ENCODE results near the gene SMARCA2.
A peak's percentile ranks its signal among the peaks of the same experiment; 100 is the strongest.

SMARCA2 gene

GRCh38 chr9:2215921-2216441 lies 200.8 kb downstream of the SMARCA2 start:
- DNase-seq (ENCODE audit: low spot score), result no peak

GRCh38 chr9:2216591-2216990 lies 201.4 kb downstream of the SMARCA2 start:
- no peak for DNase-seq (ENCODE audit: low spot score)

GRCh38 chr9:2217540-2217939 lies 202.4 kb downstream of the SMARCA2 start:
- no peak for DNase-seq (ENCODE audit: low spot score)

- no peak for DNase-seq (ENCODE audit: low spot score)
Observed at GRCh38 chr9:2220036-2220435, 204.9 kb downstream of the SMARCA2 start.

GRCh38 chr9:2227144-2227867 lies 212.2 kb downstream of the SMARCA2 start:
- no peak for DNase-seq (ENCODE audit: low spot score)

- DNase-seq (ENCODE audit: low spot score), result no peak
Observed at GRCh38 chr9:2228132-2228531, 213.0 kb downstream of the SMARCA2 start.

GRCh38 chr9:2228641-2229040 lies 213.5 kb downstream of the SMARCA2 start:
- no peak for DNase-seq (ENCODE audit: low spot score)

- no peak for DNase-seq (ENCODE audit: low spot score)
Observed at GRCh38 chr9:2229109-2229721, 214.1 kb downstream of the SMARCA2 start.

GRCh38 chr9:2230362-2230761 lies 215.2 kb downstream of the SMARCA2 start:
- no peak for DNase-seq (ENCODE audit: low spot score)

GRCh38 chr9:2231101-2231500 lies 216.0 kb downstream of the SMARCA2 start:
- DNase-seq (ENCODE audit: low spot score), result no peak

- DNase-seq (ENCODE audit: low spot score), result no peak
Observed at GRCh38 chr9:2231829-2232228, 216.7 kb downstream of the SMARCA2 start.

- no peak for DNase-seq (ENCODE audit: low spot score)
Observed at GRCh38 chr9:2233274-2233673, 218.1 kb downstream of the SMARCA2 start.

GRCh38 chr9:2234371-2234893 lies 219.3 kb downstream of the SMARCA2 start:
- DNase-seq (ENCODE audit: low spot score), result no peak

- DNase-seq (ENCODE audit: low spot score), result no peak
Observed at GRCh38 chr9:2235623-2236022, 220.5 kb downstream of the SMARCA2 start.

GRCh38 chr9:2236850-2237249 lies 221.7 kb downstream of the SMARCA2 start:
- no peak for DNase-seq (ENCODE audit: low spot score)

- DNase-seq (ENCODE audit: low spot score), result no peak
Observed at GRCh38 chr9:2241461-2241835, 226.3 kb downstream of the SMARCA2 start.

GRCh38 chr9:2241836-2242741 lies 226.9 kb downstream of the SMARCA2 start:
- DNase-seq (ENCODE audit: low spot score), result peak; percentile 36

- no peak for DNase-seq (ENCODE audit: low spot score)
Observed at GRCh38 chr9:2242831-2243330, 227.7 kb downstream of the SMARCA2 start.

Data from hematopoietic multipotent progenitor cell treated with erythropoietin and hydrocortisone succinate and interleukin-3 and kit ligand, for 15 days (in vitro differentiated cells).